GM18520 (cell line): Measurements from ENCODE around the gene ARHGAP23.
"Not testable (repeated sequence)": the region's sequence is repeated elsewhere in the genome, so short reads cannot be mapped to it uniquely, and the experiment has no call there.

Experiments used
- ATAC-seq: cut with Tn5 transposase; IDR thresholded peaks from one replicate; pipeline ENCODE4 v1.9.1; 2021; ENCODE audit not compliant: unreplicated experiment

The ARHGAP23 gene

DNA sequence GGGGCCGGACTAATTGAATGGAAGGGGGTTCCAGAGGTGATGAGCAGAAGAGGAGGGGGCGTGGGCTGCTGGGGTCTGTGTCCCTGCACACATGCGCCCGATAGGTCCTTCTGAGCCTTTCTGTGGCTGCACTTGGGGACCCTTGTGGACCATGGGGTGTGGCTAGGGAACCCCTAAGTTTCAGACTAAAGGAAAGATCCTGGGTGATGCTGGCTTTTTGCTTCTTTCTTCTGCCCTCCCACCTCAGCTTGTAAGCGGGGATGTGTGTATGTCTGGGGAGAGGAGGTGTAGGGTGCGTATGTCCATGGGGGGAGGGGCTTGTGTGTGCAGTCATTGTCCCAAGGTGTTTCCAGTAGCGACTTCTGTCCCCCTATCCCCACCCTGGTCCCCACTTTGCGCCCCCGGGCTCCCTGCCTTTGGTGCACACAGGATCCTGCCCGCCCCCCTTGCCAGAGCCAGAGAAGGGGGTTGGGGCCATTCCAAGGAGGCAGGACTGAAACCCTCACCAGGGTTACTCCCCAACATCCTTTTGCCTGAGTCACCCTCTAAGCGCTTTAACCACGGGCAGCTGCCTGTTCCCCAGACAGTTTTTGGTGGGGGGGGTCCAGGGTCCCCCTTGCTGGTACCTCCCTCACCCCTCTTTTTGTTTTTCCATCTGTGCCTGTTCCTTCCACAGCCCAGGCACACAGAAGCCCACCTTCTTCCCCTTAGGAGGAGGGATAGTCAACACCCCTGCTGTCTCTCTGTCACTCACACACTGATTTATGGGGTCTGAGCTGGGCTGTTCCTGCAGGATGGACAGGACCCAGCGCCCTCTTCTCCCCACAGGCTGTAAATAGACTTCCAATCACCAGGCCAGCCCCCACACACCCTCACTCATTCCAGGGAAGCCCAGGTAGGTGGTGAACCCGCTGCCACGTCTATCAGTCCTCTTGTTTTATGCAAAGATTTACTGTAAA lies 83.2 kb downstream of the ARHGAP23 start:
- ATAC-seq = no peak

DNA sequence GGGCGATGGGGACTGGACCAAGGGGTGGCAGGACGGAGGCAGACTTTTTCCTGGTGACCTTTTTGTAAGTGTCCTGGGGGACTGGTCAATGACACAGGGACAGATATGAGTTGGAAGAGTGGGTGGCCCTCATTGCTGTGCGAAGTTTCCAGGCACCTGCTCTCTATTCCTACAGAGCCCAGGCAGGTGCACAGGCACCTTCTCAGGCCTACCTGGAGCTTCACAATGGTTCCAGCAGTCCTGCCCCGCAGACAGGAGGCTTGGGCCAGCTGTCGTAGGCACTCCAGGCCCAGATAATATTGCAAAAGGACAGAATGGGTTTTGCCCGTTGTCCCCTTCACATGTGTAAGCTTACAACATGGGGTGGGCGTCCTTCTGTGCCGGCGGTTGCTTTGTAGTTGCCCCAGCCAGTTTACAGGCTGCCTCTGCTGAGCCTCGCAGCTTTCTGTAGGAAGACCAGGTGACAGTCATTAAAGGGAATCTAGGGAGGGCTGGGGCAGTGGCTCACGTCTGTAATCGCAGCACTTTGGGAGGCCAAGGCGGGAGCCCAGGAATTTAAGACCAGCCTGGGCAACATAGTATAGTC lies 84.3 kb downstream of the ARHGAP23 start:
- ATAC-seq = no peak

- ATAC-seq = not testable (repeated sequence)
Observed at GRCh38 chr17:38526526-38526925, 98.3 kb downstream of the ARHGAP23 start.

DNA sequence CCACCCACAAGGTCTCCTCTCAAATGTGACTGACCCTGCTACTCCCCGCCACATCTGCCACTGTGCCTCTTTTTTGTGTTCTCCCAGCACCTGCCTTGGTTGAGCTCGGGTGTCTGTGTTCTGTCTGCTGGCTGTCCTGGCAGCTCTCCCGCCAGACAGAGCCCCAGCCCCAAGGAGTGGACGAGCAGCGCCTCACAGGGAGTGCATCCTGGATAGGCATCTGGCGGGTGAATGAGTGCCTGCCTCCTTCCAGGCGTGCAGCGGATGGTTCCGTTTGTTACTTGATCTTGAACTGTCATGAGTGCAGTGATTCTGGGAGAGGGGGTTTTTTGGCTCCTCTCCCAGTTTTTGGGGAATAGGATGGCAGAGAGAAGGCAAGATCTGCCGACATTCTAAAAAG lies 99.9 kb downstream of the ARHGAP23 start:
- ATAC-seq = not testable (repeated sequence)

- ATAC-seq = not testable (repeated sequence)
Observed at GRCh38 chr17:38530856-38531255, 102.6 kb downstream of the ARHGAP23 start.

- ATAC-seq = not testable (repeated sequence)
Observed at GRCh38 chr17:38531761-38532160, 103.5 kb downstream of the ARHGAP23 start.

DNA sequence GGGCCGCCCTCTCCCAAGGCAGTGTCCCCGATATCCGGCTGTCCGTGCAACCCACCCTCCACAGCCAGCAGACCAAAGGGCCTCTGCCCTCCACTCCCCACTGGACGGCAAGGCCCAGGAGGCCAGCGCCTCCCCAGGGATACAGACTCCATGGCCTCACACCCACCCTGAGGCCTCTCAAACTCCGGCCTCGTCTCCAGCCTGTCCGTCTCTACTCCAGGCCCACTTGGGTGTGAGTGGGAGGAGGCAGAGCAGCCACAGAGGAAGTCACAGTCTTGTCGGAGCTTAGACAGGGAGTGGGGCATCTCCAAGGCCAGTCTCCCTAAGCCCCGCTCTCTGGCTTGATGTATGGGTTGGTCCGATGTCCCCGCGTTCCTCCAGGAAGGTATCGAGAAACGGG lies 104.2 kb downstream of the ARHGAP23 start:
- no peak for ATAC-seq

DNA sequence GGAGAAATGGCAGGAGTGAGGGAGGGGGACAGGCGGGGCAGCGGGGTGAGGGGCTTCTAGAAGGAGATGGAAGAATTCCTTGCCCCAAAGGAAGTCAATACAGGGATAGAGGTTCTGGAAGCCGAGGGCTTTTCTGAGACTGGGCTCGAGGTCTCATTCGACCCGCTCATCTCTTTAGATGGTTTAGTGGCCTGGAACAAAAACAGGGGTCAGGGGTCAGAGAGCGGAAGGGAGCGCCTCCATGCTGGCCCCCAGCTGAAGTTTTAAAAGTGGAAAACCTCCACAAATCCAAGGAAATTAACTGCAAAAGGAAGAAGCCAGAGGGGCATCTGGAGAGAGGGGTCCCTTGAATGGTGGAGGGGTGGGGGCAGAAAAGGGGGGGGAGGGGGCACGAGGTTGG lies 105.0 kb downstream of the ARHGAP23 start:
- ATAC-seq = no peak

GRCh38 chr17:38533866-38534497 lies 105.7 kb downstream of the ARHGAP23 start:
- no peak for ATAC-seq

GRCh38 chr17:38534498-38534885 lies 106.2 kb downstream of the ARHGAP23 start:
- ATAC-seq = no peak

GRCh38 chr17:38535886-38536285 lies 107.6 kb downstream of the ARHGAP23 start:
- no peak for ATAC-seq

DNA sequence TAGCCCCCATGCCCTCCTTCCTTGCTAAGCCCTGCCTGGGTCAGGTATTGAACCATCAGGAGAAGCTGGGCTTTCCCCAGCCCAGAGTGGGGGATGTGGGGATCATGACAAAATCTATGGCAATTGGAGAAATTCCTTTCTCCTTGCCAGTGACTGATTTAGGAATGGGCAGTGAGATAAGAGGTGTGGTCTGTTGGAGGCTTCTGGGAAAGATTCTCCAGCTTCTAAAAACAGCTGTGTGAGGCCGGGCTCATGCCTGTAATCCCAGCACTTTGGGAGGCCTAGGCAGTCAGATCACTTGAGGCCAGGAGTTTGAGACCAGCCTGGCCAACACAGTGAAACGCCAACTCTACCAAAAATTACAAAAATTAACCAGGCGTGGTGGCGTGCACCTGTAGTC lies 108.4 kb downstream of the ARHGAP23 start:
- ATAC-seq = no peak

DNA sequence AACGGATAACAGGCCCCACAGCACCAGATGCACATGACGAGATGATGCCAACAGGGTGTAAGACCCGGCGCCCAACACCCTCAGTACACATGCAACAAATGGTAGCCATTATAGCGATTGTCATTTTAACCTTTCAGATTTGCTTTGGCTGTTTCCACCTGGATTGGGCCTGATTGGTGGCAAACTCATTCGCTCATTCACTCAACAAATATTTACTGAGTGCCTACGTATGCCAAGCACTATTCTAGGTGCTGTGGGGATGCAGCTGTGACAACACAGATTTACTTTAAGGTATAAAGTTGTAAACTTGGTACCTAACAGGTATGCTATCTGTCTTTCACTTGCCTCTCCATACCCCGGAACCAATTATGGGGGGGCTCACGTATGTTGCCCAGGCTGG lies 110.6 kb downstream of the ARHGAP23 start:
- no peak for ATAC-seq

DNA sequence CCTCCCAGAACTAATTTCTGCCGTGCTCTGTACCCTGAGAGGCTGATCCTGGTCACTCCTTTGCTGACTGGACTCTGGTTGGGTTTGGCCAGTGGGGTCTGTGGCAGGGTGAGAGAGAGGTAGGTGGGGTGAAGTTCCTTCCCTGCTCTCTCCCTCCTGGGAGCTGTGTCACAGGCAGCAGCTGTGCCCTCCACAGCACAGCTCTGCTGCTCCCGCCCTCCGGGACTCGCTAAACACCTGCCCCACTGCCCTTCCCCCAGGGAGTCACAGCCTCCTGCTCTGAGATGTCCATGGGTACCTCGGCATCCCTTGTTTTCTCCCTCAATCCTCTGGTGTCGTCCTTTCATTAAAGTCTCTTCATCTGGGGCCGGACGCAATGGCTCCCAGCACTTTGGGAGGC lies 111.1 kb downstream of the ARHGAP23 start:
- ATAC-seq = no peak

DNA sequence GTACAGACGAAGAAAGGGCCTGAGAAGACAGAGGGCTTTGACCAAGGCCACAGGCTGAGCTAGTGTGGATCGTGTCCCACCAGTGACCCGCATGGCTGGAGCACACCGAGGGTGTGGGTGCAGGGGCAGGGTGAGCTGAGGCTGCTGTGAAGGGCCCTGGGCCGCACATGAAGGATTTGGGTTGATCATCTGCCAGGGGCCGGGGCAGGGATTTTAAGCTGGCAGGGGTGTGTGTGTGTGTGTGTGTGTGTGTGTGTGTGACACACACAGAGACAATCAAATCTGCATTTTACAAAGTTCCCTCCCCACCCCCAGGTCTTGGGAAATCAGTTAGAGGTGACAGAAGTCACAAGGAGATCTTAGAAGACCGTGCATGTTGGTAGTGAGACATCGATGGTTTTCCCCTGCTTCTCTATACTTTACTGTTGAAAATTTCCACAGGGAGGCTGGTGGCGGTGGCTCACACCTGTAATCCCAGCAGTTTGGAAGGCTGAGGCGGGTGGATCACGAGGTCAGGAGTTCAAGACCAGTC lies 112.3 kb downstream of the ARHGAP23 start:
- no peak for ATAC-seq

DNA sequence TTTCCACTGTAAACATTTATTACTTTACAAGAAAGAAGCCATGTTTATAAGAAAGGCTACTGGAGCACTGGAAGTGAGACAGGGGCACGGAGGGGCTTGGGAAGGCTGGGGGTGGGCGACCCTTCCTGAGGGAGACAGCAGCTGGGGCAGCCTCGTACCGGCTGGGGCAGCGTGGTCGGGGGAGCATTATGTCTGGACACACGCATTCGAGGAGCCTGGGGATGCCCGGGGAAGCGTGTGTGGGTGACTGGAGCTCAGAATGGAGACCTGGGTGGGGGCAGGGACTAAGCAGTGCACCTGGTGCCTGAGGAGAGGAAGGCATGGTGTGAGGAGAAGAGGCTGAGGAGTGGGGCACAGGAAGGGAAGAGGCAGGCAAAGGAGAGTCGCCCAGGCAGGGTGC lies 113.0 kb downstream of the ARHGAP23 start:
- ATAC-seq = no peak

- no peak for ATAC-seq
Observed at GRCh38 chr17:38542286-38542685, 114.0 kb downstream of the ARHGAP23 start.

- no peak for ATAC-seq
Observed at GRCh38 chr17:38543403-38544174, 115.3 kb downstream of the ARHGAP23 start.

DNA sequence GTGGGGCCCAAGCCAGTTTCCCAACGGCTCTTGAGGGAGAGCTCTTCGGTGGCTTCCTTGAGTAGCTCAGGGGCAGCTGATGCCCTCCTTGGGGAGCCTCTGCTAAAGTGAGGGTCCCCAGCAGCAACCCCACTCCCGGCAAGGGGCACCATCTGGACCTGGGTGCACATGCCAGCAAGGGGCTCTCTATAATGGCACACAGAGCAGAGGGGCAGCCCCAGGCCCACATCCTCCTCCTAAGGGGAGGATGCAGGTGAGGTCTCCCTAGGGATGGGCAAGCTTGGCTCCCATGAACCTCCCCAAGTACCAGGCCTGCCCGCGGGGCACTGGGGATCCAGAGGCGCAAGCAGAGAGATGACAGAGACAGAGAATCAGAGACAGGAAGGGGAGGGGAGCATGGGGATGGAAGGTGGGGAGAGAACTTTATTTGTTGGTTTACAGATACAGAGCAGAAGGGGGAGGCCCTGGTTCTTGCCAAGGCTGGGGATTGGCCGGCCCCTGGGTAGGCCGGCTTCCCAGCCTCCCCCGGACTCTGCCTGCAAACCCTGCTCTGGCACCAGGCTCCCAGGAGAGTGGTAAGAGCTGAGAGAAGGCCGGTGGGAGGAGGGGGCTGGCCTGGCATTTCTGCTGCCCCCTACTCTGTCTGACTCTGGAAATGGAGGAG lies 116.0 kb downstream of the ARHGAP23 start:
- ATAC-seq = no peak

DNA sequence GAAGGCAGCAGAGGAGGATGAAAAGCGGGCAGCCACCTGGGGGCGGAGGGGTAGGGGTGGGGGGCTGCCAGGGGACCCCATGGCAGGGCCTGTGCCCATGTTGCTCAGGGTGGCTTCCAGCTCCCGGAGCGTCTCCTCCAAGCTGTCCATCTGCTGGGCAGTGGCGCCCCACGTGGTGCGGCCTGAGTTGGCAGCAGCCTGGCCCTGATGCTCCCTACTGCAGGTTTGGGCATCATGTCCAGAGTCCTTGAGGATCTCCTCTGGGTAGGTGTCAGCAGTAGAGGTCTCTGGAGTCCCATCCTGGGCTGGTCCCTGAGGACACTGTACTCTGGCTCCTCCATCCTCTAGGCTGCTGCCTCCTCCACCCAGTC lies 116.6 kb downstream of the ARHGAP23 start:
- ATAC-seq = no peak
